SIG-M5 (cell line): ENCODE results near the gene COL5A1.
"Not testable (repeated sequence)": the region's sequence is repeated elsewhere in the genome, so short reads cannot be mapped to it uniquely, and the experiment has no call there.

ENCODE experiments used
- DNase-seq: peaks from one replicate; lab custom pipeline; 2025; lab: John Stamatoyannopoulos, UW

COL5A1 gene

GRCh38 chr9:134709512-134710270 is 68.1 kb downstream of the COL5A1 start:
- no peak for DNase-seq

- DNase-seq, result no peak
These were observed 68.6 kb downstream of the COL5A1 start for GRCh38 chr9:134710271-134710540.

- DNase-seq, result no peak
These were observed 69.3 kb downstream of the COL5A1 start for GRCh38 chr9:134710901-134711300.

GRCh38 chr9:134712243-134712642 is 70.6 kb downstream of the COL5A1 start:
- no peak for DNase-seq

GRCh38 chr9:134712926-134713325 is 71.3 kb downstream of the COL5A1 start:
- no peak for DNase-seq

- DNase-seq, result not testable (repeated sequence)
These were observed 73.9 kb downstream of the COL5A1 start for GRCh38 chr9:134715536-134715935.

GRCh38 chr9:134716067-134716466 is 74.5 kb downstream of the COL5A1 start:
- no peak for DNase-seq

GRCh38 chr9:134717056-134717455 is 75.5 kb downstream of the COL5A1 start:
- no peak for DNase-seq

GRCh38 chr9:134717924-134718645 is 76.5 kb downstream of the COL5A1 start:
- DNase-seq, result no peak

GRCh38 chr9:134719331-134719730 is 77.7 kb downstream of the COL5A1 start:
- no peak for DNase-seq

GRCh38 chr9:134720136-134720753 is 78.6 kb downstream of the COL5A1 start:
- DNase-seq, result no peak

GRCh38 chr9:134720796-134721195 is 79.2 kb downstream of the COL5A1 start:
- no peak for DNase-seq

GRCh38 chr9:134721344-134721743 is 79.7 kb downstream of the COL5A1 start:
- no peak for DNase-seq

GRCh38 chr9:134722120-134722701 is 80.6 kb downstream of the COL5A1 start:
- DNase-seq, result no peak

- DNase-seq, result no peak
These were observed 81.4 kb downstream of the COL5A1 start for GRCh38 chr9:134723037-134723436.

- no peak for DNase-seq
These were observed 82.0 kb downstream of the COL5A1 start for GRCh38 chr9:134723491-134724190.

GRCh38 chr9:134724202-134724911 is 82.8 kb downstream of the COL5A1 start:
- DNase-seq, result no peak

GRCh38 chr9:134724912-134725604 is 83.5 kb downstream of the COL5A1 start:
- no peak for DNase-seq

- no peak for DNase-seq
These were observed 84.0 kb downstream of the COL5A1 start for GRCh38 chr9:134725605-134725940.

- DNase-seq, result no peak
These were observed 84.6 kb downstream of the COL5A1 start for GRCh38 chr9:134726026-134726721.

GRCh38 chr9:134726722-134727034 is 85.1 kb downstream of the COL5A1 start:
- DNase-seq, result no peak
